Measurements from ENCODE around the gene RNASEH2B. TPM values are rescaled to one million over a fixed set of nuclear protein-coding genes. Genes with fewer than 3 reads are reported as not detected.

The RNASEH2B gene
- total and polyA plus RNA-seq, 9 of the 15 experiments (the other 6 are each of a cell fraction or from before 2014, with no cell fraction given) = 26.3 to 109 (median 62.5) TPM

GRCh38 chr13:50909605-50910484 lies at the start of gene RNASEH2B (continued):
- TF ChIP-seq THAP12 (CRISPR knock-in tag; IDR thresholded peaks at IDR 0.05) (0 out of 2 replicates have a peak, but pooled peaks have one; percentile 19), EP400 (IDR thresholded peaks at IDR 0.05) (peak; percentile 89), ZFX (CRISPR knock-in tag; IDR thresholded peaks at IDR 0.05) (peak; percentile 89), NCOA2 (IDR thresholded peaks at IDR 0.05; ENCODE audit: partially characterized antibody in 2 of 2) (no peak), RBM14 (IDR thresholded peaks at IDR 0.05; ENCODE audit: borderline replicate concordance, insufficient read depth, low read depth, low read length) (no peak), ZNF197 (CRISPR knock-in tag; IDR thresholded peaks at IDR 0.05; ENCODE audit: low read depth) (0 out of 2 replicates have a peak, but pooled peaks have one; percentile 48), CHCHD3 (CRISPR knock-in tag; IDR thresholded peaks at IDR 0.05) (no peak), ZNF76 (CRISPR knock-in tag; IDR thresholded peaks at IDR 0.05; ENCODE audit: borderline replicate concordance) (no peak), CHAMP1 (IDR thresholded peaks at IDR 0.05) (no peak), PTTG1 (tag; IDR thresholded peaks at IDR 0.05; ENCODE audit: low read depth) (no peak), HDAC6 (IDR thresholded peaks at IDR 0.05; ENCODE audit: low read depth, low read length) (no peak), TEAD1 (CRISPR knock-in tag; IDR thresholded peaks at IDR 0.05) (peak in 1 of 2 experiments; percentile 26; a peak in 1 of 4 replicates), PCBP1 (IDR thresholded peaks at IDR 0.05; ENCODE audit: low read depth, low read length, poor library complexity, severe bottlenecking) (peak; percentile 70), ZNF324 (CRISPR knock-in tag; IDR thresholded peaks at IDR 0.05) (no peak), ZNF217 (CRISPR knock-in tag; IDR thresholded peaks at IDR 0.05) (no peak), POLR3G (IDR thresholded peaks at IDR 0.05; ENCODE audit: extremely low read depth, insufficient read length, insufficient replicate concordance) (no peak), TAF7 (tag; IDR thresholded peaks at IDR 0.05) (peak; percentile 36; the same call in 1 of the 2 replicates), KAT7 (CRISPR knock-in tag; IDR thresholded peaks at IDR 0.05; ENCODE audit: borderline replicate concordance) (no peak; the same call in 1 of the 2 replicates), CXXC5 (CRISPR knock-in tag; IDR thresholded peaks at IDR 0.05) (peak; percentile 81)
- TF ChIP-seq, protein P1, sequence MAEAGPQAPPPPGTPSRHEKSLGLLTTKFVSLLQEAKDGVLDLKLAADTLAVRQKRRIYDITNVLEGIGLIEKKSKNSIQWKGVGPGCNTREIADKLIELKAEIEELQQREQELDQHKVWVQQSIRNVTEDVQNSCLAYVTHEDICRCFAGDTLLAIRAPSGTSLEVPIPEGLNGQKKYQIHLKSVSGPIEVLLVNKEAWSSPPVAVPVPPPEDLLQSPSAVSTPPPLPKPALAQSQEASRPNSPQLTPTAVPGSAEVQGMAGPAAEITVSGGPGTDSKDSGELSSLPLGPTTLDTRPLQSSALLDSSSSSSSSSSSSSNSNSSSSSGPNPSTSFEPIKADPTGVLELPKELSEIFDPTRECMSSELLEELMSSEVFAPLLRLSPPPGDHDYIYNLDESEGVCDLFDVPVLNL (CRISPR knock-in tag; IDR thresholded peaks at IDR 0.05; ENCODE audit: low read depth) = peak; percentile 52; the same call in 1 of the 2 replicates

Measured in K562 (cell line).